Measurements from ENCODE around the gene CASTOR2. TPM values are rescaled to one million over a fixed set of nuclear protein-coding genes. Genes with fewer than 3 reads are reported as not detected.
A peak's percentile ranks its signal among the peaks of the same experiment; 100 is the strongest.

CASTOR2 gene
- total RNA-seq, 1 donor from 2014 or later = 74.2 TPM

GRCh38 chr7:75024922-75025321, 60.4 kb downstream of the CASTOR2 start:
- no peak for TF ChIP-seq CTCF (IDR thresholded peaks at IDR 0.05; ENCODE audit: partially characterized antibody, unreplicated experiment)
- H3K36me3 Mint-ChIP-seq (ENCODE audit: unreplicated experiment) = no peaks in the 10 kb centered on the region
- H3K27me3 Mint-ChIP-seq (ENCODE audit: unreplicated experiment) = peaks cover 6% of the 10 kb centered on the region
- no peak overlapping the region for H3K4me3 Mint-ChIP-seq (ENCODE audit: unreplicated experiment)
- H3K9me3 Mint-ChIP-seq (ENCODE audit: unreplicated experiment) = peaks cover 5% of the 10 kb centered on the region
- H3K27ac Mint-ChIP-seq (ENCODE audit: unreplicated experiment) = no peak overlapping the region
- no peak for DNase-seq
- H3K4me1 Mint-ChIP-seq (ENCODE audit: low read depth, unreplicated experiment) = no peaks in the 10 kb centered on the region

GRCh38 chr7:75028299-75028698, 63.8 kb downstream of the CASTOR2 start:
- Mint-ChIP-seq H3K9me3 (ENCODE audit: unreplicated experiment) (peaks cover 12% of the 10 kb centered on the region), H3K4me1 (ENCODE audit: low read depth, unreplicated experiment) (no peaks in the 10 kb centered on the region), H3K27me3 (ENCODE audit: unreplicated experiment) (peaks cover 13% of the 10 kb centered on the region), H3K4me3 (ENCODE audit: unreplicated experiment) (no peak overlapping the region), H3K27ac (ENCODE audit: unreplicated experiment) (no peak overlapping the region), H3K36me3 (ENCODE audit: unreplicated experiment) (no peaks in the 10 kb centered on the region)
- DNase-seq = no peak
- no peak for TF ChIP-seq CTCF (IDR thresholded peaks at IDR 0.05; ENCODE audit: partially characterized antibody, unreplicated experiment)

GRCh38 chr7:75033064-75033463, 68.6 kb downstream of the CASTOR2 start:
- Mint-ChIP-seq H3K36me3 (ENCODE audit: unreplicated experiment) (no peaks in the 10 kb centered on the region), H3K9me3 (ENCODE audit: unreplicated experiment) (peaks cover 10% of the 10 kb centered on the region), H3K4me1 (ENCODE audit: low read depth, unreplicated experiment) (peaks cover 2% of the 10 kb centered on the region), H3K4me3 (ENCODE audit: unreplicated experiment) (no peak overlapping the region), H3K27me3 (ENCODE audit: unreplicated experiment) (peaks cover 11% of the 10 kb centered on the region), H3K27ac (ENCODE audit: unreplicated experiment) (no peak overlapping the region)
- TF ChIP-seq CTCF (IDR thresholded peaks at IDR 0.05; ENCODE audit: partially characterized antibody, unreplicated experiment) = no peak
- no peak for DNase-seq

- Mint-ChIP-seq H3K4me3 (ENCODE audit: unreplicated experiment) (no peak overlapping the region), H3K36me3 (ENCODE audit: unreplicated experiment) (no peaks in the 10 kb centered on the region), H3K4me1 (ENCODE audit: low read depth, unreplicated experiment) (peaks cover 3% of the 10 kb centered on the region), H3K27ac (ENCODE audit: unreplicated experiment) (peak overlapping the region; percentile 66), H3K9me3 (ENCODE audit: unreplicated experiment) (peaks cover 10% of the 10 kb centered on the region), H3K27me3 (ENCODE audit: unreplicated experiment) (peaks cover 11% of the 10 kb centered on the region)
- no peak for DNase-seq
- no peak for TF ChIP-seq CTCF (IDR thresholded peaks at IDR 0.05; ENCODE audit: partially characterized antibody, unreplicated experiment)
Observed at GRCh38 chr7:75033826-75034225, 69.3 kb downstream of the CASTOR2 start.

GRCh38 chr7:75038508-75038907, 74.0 kb downstream of the CASTOR2 start:
- no peak overlapping the region for H3K4me3 Mint-ChIP-seq (ENCODE audit: unreplicated experiment)

More at GRCh38 chr7:75038508-75038907, 74.0 kb downstream of the CASTOR2 start:
- peaks cover 7% of the 10 kb centered on the region for H3K9me3 Mint-ChIP-seq (ENCODE audit: unreplicated experiment)
- peak overlapping the region; percentile 97 for H3K27ac Mint-ChIP-seq (ENCODE audit: unreplicated experiment)
- TF ChIP-seq CTCF (IDR thresholded peaks at IDR 0.05; ENCODE audit: partially characterized antibody, unreplicated experiment) = no peak
- peaks cover 6% of the 10 kb centered on the region for H3K27me3 Mint-ChIP-seq (ENCODE audit: unreplicated experiment)
- peaks cover 5% of the 10 kb centered on the region for H3K36me3 Mint-ChIP-seq (ENCODE audit: unreplicated experiment)
- no peak for DNase-seq
- H3K4me1 Mint-ChIP-seq (ENCODE audit: low read depth, unreplicated experiment) = peaks cover 27% of the 10 kb centered on the region
